WTC11 (cell line): Measurements from ENCODE around the gene TRAF7.

Experiments used
- TF ChIP-seq, protein P1 (sequence below): fragments of 200-600 bp; IDR thresholded peaks from 2 replicates; pipeline ENCODE4 v1.8.0; 2022; ENCODE audit warnings: antibody characterized with exemption
- TF ChIP-seq, protein P2 (sequence below): sonication (generic); formaldehyde crosslinking; IDR thresholded peaks from 2 replicates; pipeline ENCODE4 v1.8.0; 2023; ENCODE audit warnings: missing genetic modification reagents

DNA sequence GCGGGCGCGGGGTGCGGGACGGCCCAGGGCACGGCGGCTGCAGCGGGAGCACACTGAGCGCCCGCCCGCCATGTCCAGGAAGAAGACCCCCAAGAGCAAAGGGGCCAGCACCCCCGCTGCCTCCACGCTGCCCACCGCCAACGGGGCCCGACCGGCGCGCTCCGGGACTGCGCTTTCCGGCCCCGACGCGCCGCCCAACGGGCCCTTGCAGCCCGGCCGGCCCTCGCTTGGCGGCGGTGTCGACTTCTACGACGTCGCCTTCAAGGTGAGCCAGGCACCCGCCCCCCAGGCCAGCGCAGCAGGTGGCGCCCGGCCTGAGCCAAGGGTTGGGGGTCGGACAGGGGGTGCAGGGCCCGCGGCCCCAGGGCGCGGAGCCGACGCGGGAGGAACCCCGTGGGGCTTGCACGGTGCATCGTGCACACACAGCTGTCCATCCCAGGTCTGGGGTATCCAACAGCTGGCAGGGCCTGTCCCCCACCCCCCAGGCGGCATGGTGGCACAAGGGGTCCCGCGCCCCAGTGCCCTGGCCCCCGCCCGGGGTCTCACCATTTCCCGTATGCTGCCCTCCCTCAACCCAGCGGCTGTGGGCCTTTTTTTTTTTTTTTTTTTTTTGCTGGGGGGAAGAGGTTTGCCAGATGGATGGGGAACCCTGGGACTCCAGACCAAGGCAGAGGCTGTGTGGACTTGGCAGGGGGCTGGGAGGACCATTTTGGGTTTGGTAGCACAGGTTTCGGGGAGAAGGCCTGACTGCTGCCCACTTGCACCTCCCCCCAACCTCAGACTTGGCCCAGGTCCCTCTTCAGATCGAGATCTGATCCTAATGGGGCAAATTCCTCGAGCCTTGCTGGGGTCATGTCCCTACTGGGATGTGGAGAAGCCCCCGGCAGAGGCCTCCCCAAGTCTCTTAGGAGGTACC lies 6.6 kb upstream of the TRAF7 start:
- TF ChIP-seq, protein P1, sequence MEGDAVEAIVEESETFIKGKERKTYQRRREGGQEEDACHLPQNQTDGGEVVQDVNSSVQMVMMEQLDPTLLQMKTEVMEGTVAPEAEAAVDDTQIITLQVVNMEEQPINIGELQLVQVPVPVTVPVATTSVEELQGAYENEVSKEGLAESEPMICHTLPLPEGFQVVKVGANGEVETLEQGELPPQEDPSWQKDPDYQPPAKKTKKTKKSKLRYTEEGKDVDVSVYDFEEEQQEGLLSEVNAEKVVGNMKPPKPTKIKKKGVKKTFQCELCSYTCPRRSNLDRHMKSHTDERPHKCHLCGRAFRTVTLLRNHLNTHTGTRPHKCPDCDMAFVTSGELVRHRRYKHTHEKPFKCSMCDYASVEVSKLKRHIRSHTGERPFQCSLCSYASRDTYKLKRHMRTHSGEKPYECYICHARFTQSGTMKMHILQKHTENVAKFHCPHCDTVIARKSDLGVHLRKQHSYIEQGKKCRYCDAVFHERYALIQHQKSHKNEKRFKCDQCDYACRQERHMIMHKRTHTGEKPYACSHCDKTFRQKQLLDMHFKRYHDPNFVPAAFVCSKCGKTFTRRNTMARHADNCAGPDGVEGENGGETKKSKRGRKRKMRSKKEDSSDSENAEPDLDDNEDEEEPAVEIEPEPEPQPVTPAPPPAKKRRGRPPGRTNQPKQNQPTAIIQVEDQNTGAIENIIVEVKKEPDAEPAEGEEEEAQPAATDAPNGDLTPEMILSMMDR = no peak
- TF ChIP-seq, protein P2, sequence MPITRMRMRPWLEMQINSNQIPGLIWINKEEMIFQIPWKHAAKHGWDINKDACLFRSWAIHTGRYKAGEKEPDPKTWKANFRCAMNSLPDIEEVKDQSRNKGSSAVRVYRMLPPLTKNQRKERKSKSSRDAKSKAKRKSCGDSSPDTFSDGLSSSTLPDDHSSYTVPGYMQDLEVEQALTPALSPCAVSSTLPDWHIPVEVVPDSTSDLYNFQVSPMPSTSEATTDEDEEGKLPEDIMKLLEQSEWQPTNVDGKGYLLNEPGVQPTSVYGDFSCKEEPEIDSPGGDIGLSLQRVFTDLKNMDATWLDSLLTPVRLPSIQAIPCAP (CRISPR knock-in tag) = no peak
